ENCODE measurements around the gene PLA2G4A.

Gene PLA2G4A

DNA sequence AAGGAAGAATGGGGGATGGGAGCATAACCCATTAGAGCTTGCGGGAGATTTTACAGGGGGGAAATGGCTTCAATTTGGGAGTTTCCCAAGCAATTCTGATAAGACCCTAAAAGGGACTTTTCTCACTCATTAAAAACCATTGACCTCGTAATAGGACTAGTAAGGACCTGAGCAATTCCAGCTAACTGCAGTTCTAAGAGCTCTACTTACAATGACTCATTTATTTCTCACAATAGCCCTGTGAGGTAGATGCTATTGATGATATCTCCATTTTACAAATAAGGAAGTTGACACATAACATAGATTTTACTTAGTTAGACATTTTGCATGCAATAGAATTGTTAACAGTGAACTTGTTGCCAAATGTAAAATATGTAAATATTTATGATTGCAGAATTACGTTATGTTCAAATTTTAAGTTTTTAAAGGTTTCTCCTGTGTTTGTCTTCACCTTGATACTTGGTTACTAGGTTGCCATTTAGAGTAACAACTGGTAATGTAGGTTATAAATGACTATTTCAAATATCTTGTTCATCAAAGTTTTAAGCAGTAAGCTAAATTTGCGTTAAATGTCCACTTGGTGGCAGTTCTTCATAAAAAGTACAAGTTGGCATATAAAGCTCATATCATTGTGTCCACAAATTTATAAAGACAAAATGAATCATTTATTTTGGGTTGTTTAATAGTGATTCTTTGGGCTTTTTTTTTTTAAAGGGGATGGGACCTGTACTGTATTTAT is 182.0 kb downstream of the PLA2G4A start:
- DNase-seq (ENCODE audit: insufficient read length) (no peak), FAIRE-seq (peak; percentile 5)
- TF ChIP-seq TAF1 (IDR thresholded peaks at IDR 0.05; ENCODE audit: borderline replicate concordance, low read depth, low read length) (no peak), POLR2A (IDR thresholded peaks at IDR 0.05; ENCODE audit: low read depth, low read length) (no peak), POLR2AphosphoS5 (IDR thresholded peaks at IDR 0.05; ENCODE audit: low read depth, low read length) (no peak)

DNA sequence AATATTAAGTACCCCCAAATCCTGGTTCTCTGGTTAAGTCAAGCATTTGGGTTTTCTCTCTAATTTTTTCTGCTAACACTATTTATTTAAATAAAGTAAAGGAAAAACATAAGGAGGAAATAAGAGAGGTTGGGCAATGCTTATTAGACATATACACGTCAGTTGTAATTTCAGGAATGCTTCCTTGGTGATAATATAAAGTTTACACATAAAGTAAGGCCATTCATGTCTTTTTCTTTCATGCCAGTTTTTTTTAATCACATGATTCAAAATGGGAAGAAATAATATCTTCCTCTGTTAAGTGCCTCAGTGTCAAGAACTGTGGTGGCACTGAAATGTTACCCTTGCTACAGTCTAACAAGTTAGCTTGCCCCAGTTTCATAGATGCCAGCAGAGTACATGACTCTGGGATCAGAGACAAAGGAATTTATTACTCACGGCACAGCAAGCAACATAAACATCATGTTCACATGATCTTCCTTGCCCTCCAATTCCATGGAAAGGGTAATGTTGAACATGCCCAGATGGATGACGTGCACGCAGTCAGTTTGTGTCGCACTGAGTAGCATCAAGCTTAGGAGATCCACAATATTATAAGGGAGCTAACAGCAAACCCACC is 184.9 kb downstream of the PLA2G4A start:
- DNase-seq (ENCODE audit: insufficient read length) (no peak), FAIRE-seq (no peak)

DNA sequence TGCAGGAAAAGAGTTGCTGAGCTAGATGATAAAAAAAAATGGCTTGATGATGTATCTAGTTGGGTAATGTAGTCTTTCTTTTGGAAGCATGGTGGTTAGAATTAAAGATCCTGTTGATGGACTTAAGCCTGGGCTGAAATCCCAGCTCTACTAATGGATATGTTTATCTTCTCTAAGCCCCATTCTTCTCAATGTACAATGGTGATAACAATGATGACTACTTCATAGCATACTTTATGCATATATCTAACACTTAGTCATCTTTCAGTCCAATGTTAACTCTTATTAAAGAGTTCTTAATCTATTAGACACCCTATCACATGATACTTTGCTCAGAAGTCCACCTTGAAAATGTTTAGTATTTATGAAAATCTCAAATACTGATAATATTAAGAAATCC is 189.5 kb downstream of the PLA2G4A start:
- no peak for TF ChIP-seq POLR2AphosphoS5 (IDR thresholded peaks at IDR 0.05; ENCODE audit: low read depth, low read length)
- no peak for TF ChIP-seq POLR2A (IDR thresholded peaks at IDR 0.05; ENCODE audit: low read depth, low read length)
- no peak for TF ChIP-seq TAF1 (IDR thresholded peaks at IDR 0.05; ENCODE audit: borderline replicate concordance, low read depth, low read length)
- FAIRE-seq, result no peak
- DNase-seq (ENCODE audit: insufficient read length), result no peak

More for the DNA sequence above, 184.9 kb downstream of the PLA2G4A start:
- TF ChIP-seq TAF1 (IDR thresholded peaks at IDR 0.05; ENCODE audit: borderline replicate concordance, low read depth, low read length), result no peak
- no peak for TF ChIP-seq POLR2AphosphoS5 (IDR thresholded peaks at IDR 0.05; ENCODE audit: low read depth, low read length)
- TF ChIP-seq POLR2A (IDR thresholded peaks at IDR 0.05; ENCODE audit: low read depth, low read length), result no peak

DNA sequence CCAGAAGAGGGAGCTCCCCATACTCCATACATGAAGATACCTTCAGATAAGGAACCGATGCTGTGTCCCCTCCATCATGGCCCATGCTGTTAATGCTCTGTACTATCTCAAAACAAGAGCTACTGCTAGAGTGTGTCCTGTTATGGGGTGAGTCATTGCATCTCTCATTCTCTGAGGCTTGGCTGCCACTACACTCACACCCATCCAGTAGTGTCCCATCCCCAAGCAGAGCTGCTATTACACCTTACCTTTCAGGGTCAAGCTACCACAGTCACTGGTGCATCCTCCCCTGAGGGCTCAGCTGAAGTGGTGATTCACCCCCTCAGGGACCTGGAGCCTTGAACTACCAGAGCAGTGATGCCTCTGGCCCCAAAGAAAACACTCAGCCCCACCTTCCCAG is 198.5 kb downstream of the PLA2G4A start:
- DNase-seq (ENCODE audit: insufficient read length), result no peak
- no peak for TF ChIP-seq POLR2AphosphoS5 (IDR thresholded peaks at IDR 0.05; ENCODE audit: low read depth, low read length)
- FAIRE-seq, result no peak

DNA sequence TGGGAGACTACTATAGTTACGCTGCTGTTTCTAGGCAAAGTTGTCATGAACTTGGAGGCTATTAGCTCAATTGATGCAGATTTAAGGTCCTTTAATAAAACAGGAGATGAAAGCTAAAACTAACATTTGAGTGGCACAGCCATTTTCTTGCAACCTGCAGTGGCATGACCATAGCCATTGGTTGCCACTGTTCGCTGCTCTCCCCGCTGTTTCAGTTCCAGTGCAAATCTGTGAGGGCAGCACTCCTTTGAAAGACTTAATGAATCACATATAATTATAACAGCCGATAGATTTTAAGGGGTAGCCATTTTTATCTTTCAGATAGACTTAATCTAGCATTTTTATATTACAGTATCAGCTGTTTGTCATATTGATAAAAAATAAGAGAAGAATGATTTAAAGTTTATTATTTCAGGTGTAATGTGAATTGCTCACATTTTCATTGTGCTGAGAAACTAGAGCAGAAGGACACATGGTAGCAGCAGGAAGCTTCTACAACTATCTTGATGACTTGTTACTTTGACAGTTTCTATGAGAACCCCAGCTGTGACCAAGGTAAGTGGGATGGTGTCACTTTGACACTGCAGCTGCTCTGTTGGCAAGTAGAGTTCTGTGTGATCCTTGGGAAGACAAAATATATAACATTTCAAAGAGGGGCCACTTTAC is 203.7 kb downstream of the PLA2G4A start:
- TF ChIP-seq POLR2AphosphoS5 (IDR thresholded peaks at IDR 0.05; ENCODE audit: low read depth, low read length), result no peak
- TF ChIP-seq POLR2A (IDR thresholded peaks at IDR 0.05; ENCODE audit: low read depth, low read length), result no peak
- no peak for TF ChIP-seq TAF1 (IDR thresholded peaks at IDR 0.05; ENCODE audit: borderline replicate concordance, low read depth, low read length)
- DNase-seq (ENCODE audit: insufficient read length), result no peak
- no peak for FAIRE-seq

DNA sequence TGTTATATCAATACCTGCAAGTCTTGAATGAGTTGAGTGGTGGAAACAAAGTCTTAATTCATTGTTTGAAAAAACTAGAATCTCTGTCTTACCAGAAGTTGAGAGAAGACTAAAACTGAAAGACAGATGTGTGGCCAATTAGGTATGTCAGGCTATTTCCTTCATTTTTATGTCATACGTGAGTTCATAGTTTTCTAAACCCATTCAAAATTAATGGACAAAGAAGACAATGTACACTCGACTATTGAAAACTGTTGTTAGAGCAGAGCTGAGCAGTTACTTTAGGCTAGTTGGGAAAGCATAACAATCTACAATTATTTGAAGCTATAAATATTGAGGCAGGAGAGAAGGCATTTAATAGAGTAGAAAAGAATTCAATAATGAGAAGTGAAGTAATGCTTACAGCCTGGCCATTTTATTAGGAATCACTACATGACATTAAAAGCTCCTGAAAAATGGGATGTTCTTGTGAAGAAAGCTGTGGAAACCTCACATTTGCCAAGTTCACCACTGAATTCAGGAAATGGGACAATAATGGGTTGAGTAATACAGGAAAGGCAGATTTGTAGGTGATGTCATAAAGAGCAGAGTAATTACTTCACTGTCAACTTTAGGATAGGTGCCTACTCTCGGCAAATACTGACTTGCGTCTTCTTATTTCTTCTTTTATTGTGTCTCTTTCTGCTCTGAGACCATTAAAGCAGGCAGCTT is 204.4 kb downstream of the PLA2G4A start:
- no peak for TF ChIP-seq POLR2A (IDR thresholded peaks at IDR 0.05; ENCODE audit: low read depth, low read length)
- DNase-seq (ENCODE audit: insufficient read length), result no peak
- no peak for FAIRE-seq

DNA sequence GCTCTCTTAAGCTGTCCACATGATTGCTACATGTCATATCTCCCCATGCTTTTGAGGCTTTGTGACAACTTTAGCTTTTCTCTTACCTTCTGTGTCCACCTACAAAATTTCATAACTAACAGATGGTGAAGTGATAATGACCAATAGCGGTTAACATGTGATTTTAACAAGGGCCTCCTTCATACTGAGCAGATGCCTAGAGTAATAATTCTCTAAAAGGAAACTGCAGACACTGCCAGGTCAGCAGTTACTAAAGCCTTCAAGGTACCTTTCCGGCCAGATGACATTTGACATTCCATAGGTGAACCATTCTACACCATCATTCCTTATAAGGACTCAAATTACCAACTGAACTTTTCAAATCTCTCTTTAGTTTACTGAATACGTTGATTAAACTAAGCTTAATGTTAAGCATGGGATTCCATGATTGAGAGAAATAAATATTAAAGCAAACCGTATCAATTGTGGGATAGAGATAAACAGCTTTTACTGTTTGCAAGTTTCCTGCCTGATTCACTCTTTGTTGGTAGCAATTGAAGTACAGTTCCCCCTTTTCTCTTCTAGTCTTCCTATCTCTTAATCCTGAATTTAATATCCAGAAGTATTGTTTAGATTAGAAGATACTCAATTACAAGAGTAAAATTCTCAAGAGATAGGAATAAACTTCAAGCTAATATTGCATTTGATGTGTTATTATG is 205.1 kb downstream of the PLA2G4A start:
- DNase-seq (ENCODE audit: insufficient read length) (no peak), FAIRE-seq (no peak)
- TF ChIP-seq POLR2AphosphoS5 (IDR thresholded peaks at IDR 0.05; ENCODE audit: low read depth, low read length) (no peak), TAF1 (IDR thresholded peaks at IDR 0.05; ENCODE audit: borderline replicate concordance, low read depth, low read length) (no peak), POLR2A (IDR thresholded peaks at IDR 0.05; ENCODE audit: low read depth, low read length) (no peak)

DNA sequence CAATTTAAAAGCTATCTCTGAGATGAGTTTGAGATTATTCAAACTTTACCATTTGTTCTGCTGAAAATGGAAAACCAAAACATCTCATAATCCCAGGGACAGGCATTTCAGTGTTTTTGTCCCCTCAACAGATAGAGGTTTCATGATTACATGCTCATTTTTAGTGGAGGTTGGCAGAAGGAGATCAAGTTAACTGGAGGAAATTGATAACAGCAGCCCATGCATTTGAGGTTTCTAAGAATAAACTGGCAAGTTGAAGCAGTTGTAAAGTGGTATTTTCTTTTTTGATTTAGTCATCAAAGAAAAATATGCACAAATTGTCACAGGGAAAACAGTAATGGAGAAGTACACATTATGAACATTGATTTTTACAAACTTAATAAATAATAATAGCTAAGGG is 205.8 kb downstream of the PLA2G4A start:
- no peak for FAIRE-seq
- DNase-seq (ENCODE audit: insufficient read length), result no peak

DNA sequence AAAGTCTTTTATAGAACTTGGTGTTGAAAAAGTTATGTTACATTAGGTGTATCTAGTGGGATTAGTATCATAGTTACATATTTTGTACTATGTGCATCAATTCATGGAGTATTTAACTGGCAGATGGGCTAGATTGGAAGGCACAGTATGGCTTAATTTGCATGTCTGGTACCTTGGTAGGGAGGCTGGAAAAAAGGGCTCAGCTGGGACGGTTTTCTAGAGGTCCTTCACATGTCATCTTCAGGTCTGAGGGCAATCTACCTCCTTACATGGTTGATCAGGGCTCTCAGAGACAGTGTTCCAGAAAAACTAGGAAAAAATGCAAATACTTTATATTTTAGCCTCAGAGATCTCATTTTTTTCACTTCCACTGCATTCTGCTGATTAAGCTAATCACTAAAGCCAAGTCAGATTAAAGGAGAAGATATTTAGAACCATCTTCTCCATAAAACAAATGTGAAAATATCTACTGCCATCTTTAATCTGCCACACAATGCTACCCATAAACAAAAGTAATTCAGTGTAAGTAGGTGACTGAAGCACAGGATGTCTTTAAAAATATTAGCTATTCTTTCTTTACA is 209.3 kb downstream of the PLA2G4A start:
- DNase-seq (ENCODE audit: insufficient read length) (no peak), FAIRE-seq (no peak)
- TF ChIP-seq POLR2AphosphoS5 (IDR thresholded peaks at IDR 0.05; ENCODE audit: low read depth, low read length) (no peak), POLR2A (IDR thresholded peaks at IDR 0.05; ENCODE audit: low read depth, low read length) (no peak), TAF1 (IDR thresholded peaks at IDR 0.05; ENCODE audit: borderline replicate concordance, low read depth, low read length) (no peak)

More for the DNA sequence above, 205.8 kb downstream of the PLA2G4A start:
- TF ChIP-seq POLR2A (IDR thresholded peaks at IDR 0.05; ENCODE audit: low read depth, low read length), result no peak
- TF ChIP-seq TAF1 (IDR thresholded peaks at IDR 0.05; ENCODE audit: borderline replicate concordance, low read depth, low read length), result no peak
- TF ChIP-seq POLR2AphosphoS5 (IDR thresholded peaks at IDR 0.05; ENCODE audit: low read depth, low read length), result no peak
